Subcutaneous adipose tissue (tissue), 4 donors: Measurements from ENCODE around the gene CCDC88C. TPM values are rescaled to one million over a fixed set of nuclear protein-coding genes. Genes with fewer than 3 reads are reported as not detected.

ENCODE experiments used
- CTCF ChIP-seq: fragments of 450-650 bp; IDR thresholded peaks from one replicate; pipeline ENCODE4 v1.5.1; 2016; ENCODE audit warnings: low read depth, mild to moderate bottlenecking, control low read depth, antibody characterized with exemption, moderate library complexity
- total RNA-seq, 4 donors: library from RNA; depleted of rRNA; stranded (reverse); fragments of >200 nt; gene quantifications; one replicate each; pipeline ENCODE4 v1.1.0, GENCODE V29; 2016

Gene CCDC88C
- total RNA-seq, 4 donors from 2014 or later, result 7.3 to 16.2 (median 8.8) TPM

GRCh38 chr14:91387169-91387835 is 30.3 kb downstream of the CCDC88C start:
- no peak for TF ChIP-seq CTCF

- TF ChIP-seq CTCF, result no peak
These were observed 31.9 kb downstream of the CCDC88C start for GRCh38 chr14:91385697-91386096.

GRCh38 chr14:91385224-91385623 is 32.4 kb downstream of the CCDC88C start:
- TF ChIP-seq CTCF, result no peak

- no peak for TF ChIP-seq CTCF
These were observed 34.2 kb downstream of the CCDC88C start for GRCh38 chr14:91383439-91383838.

GRCh38 chr14:91381801-91382670 is 35.6 kb downstream of the CCDC88C start:
- TF ChIP-seq CTCF, result no peak

- no peak for TF ChIP-seq CTCF
These were observed 36.8 kb downstream of the CCDC88C start for GRCh38 chr14:91380610-91381371.

- no peak for TF ChIP-seq CTCF
These were observed 37.5 kb downstream of the CCDC88C start for GRCh38 chr14:91380123-91380522.
